Lower leg skin (tissue), 4 donors: ENCODE results near the gene NRG3. TPM values are rescaled to one million over a fixed set of nuclear protein-coding genes. Genes with fewer than 3 reads are reported as not detected.

Source experiments
- DNase-seq, 2 donors: peaks; one replicate each; pipeline ENCODE4 v3.0.0-alpha.2; 2019; ENCODE audit warnings: low spot score in 2 of 2
- H3K4me3 ChIP-seq: fragments of 200-600 bp; sonication (generic); 2 replicates; pipeline ENCODE4 v1.5.1; 2017; ENCODE audit warnings: mild to moderate bottlenecking, low read depth; ENCODE audit not compliant: poor library complexity, severe bottlenecking
- POLR2A ChIP-seq, 2 donors: fragments of 450-650 bp; IDR thresholded peaks; one replicate each; pipeline ENCODE4 v1.6.1; 2016 to 2017; ENCODE audit warnings: antibody characterized with exemption in 2 of 2, mild to moderate bottlenecking in 1 of 2, moderate library complexity in 1 of 2
- WGBS, 2 donors: methylation state at CpG; one replicate each; pipeline ENCODE4 v1.1.5; 2018; 5-methylcytosine and 5-hydroxymethylcytosine counted together
- intact Hi-C: fragments of 100-400 bp; cut with DNase I; formaldehyde crosslinking; loops from one replicate; pipeline ENCODE4 v1.15.0; 2023; ENCODE audit warnings: low total_unique reads
- total RNA-seq, 4 donors: library from RNA; depleted of rRNA; stranded (reverse); fragments of >200 nt; gene quantifications; one replicate each; pipeline ENCODE4 v1.1.0, GENCODE V29; 2016
- TF ChIP-seq, protein P1 (sequence below), 3 donors: fragments of 450-650 bp; IDR thresholded peaks; one replicate each; pipeline ENCODE4 v1.5.1; 2016; ENCODE audit warnings: antibody characterized with exemption in 3 of 3, mild to moderate bottlenecking in 3 of 3, moderate library complexity in 2 of 3

The NRG3 gene
- total RNA-seq, 4 donors from 2014 or later, result 0.15 to 2.5 (median 0.50) TPM

DNA sequence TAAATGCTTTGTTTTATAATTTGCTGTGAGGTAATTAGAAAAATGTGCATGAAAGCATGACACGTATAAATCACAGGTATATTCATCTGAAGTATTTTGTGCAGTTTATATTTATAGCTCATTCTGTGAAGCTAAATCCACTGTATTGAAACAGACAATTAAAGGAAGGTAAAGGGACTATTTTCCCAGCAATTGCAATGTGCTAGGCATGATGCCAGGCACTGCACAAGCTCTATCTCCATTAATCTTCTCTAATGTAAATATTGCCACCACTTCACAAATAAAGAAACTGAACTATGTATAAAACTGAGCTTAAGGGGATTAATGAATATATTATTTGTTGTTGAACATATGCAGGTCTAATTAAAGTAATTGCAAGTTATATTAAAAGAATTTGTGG, 1012.5 kb downstream of the NRG3 start:
- TF ChIP-seq POLR2A (IDR thresholded peaks at IDR 0.05), result no peak
- TF ChIP-seq, protein P1, sequence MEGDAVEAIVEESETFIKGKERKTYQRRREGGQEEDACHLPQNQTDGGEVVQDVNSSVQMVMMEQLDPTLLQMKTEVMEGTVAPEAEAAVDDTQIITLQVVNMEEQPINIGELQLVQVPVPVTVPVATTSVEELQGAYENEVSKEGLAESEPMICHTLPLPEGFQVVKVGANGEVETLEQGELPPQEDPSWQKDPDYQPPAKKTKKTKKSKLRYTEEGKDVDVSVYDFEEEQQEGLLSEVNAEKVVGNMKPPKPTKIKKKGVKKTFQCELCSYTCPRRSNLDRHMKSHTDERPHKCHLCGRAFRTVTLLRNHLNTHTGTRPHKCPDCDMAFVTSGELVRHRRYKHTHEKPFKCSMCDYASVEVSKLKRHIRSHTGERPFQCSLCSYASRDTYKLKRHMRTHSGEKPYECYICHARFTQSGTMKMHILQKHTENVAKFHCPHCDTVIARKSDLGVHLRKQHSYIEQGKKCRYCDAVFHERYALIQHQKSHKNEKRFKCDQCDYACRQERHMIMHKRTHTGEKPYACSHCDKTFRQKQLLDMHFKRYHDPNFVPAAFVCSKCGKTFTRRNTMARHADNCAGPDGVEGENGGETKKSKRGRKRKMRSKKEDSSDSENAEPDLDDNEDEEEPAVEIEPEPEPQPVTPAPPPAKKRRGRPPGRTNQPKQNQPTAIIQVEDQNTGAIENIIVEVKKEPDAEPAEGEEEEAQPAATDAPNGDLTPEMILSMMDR (IDR thresholded peaks at IDR 0.05), result no peak
- no peak for DNase-seq
- intact Hi-C loops, result no loop called here
- no peak overlapping the region for H3K4me3 ChIP-seq
- 56 to 59% methylated on average over 1 of the region's 1 CpG for WGBS, 2 donors

DNA sequence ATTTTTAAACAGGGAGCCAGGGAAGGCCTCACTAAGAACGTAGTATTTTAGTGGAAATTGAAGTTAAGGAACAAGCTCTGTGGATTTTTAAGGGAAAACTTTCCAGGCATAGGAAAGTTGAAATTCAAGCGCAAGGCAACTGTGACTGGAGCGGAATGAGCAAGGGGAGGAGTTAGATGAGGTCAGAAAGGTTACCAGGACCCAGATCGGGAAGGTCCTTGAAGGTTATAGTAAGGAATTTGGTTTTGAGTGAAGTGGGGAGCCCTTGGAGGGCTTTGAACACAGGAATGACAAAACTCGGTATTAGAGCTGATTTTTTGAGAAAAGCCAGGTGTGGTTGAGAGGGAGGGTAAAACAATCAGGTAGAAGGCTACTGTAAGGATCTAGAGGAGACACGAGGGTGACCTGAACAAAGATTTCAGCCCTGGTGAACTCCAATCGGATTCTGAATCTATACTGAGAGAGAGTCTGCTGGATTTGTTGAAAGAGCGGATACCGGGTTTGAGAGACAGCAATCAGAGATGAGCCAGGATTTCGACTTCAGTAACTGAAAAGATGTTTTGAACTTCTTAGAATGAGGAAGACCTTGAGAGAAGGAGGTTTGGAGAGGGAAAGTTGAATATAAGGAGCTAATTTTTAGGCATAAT, 1013.9 kb downstream of the NRG3 start:
- no peak for DNase-seq
- no peak for TF ChIP-seq POLR2A (IDR thresholded peaks at IDR 0.05)
- TF ChIP-seq, protein P1 (IDR thresholded peaks at IDR 0.05), result no peak
- WGBS, 2 donors, result 67% methylated on average over 10 of the region's 10 CpGs

DNA sequence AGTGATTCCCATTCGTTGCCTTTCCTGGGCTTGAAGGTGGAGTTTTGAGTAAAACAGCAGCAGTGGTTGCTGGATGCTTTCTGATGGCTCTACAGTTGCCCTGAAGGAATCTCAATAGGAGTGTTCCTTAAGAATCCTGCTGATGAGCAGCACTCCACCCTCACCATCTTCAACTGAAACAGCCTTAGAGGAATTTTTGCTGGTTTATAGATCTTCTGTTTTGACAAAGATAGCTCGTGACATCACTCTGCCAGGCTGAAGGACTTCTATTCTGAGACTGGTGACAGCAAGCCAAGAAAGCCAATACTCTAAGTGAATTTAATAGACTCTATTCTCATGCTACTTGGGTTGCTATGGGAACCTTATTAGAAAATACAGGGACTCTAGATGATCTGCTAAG, 1014.7 kb downstream of the NRG3 start:
- WGBS, 2 donors, result 40 to 56% methylated on average over 2 of the region's 2 CpGs
- DNase-seq, result no peak
- intact Hi-C loops, result no loop called here
- TF ChIP-seq, protein P1 (IDR thresholded peaks at IDR 0.05), result no peak
- no peak for TF ChIP-seq POLR2A (IDR thresholded peaks at IDR 0.05)
- no peak overlapping the region for H3K4me3 ChIP-seq

More for the DNA sequence above, 1013.9 kb downstream of the NRG3 start:
- intact Hi-C loops, result no loop called here
- H3K4me3 ChIP-seq, result no peak overlapping the region

DNA sequence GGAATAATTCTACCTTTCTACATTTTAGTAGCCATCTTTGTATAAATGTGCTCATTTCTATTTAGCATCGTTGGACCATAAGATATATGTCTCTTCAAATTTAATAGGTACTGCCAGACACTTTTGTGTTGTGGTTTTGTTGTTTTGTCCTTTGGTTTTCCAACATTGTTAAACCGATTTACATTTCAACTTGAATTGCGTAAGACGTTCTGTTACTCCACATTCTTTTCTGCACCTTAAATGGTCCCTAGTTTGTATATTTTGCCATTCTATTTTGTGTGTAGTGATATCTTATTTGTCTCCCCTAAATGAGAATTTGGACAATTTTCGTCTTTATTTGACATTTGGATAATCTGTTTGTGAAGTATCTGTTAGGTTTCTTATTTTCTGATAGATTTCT, 1015.6 kb downstream of the NRG3 start:
- no peak for DNase-seq
- WGBS, 2 donors, result 86 to 90% methylated on average over 5 of the region's 5 CpGs
- TF ChIP-seq POLR2A (IDR thresholded peaks at IDR 0.05), result no peak
- TF ChIP-seq, protein P1 (IDR thresholded peaks at IDR 0.05), result no peak
- H3K4me3 ChIP-seq, result no peak overlapping the region
- intact Hi-C loops, result no loop called here

DNA sequence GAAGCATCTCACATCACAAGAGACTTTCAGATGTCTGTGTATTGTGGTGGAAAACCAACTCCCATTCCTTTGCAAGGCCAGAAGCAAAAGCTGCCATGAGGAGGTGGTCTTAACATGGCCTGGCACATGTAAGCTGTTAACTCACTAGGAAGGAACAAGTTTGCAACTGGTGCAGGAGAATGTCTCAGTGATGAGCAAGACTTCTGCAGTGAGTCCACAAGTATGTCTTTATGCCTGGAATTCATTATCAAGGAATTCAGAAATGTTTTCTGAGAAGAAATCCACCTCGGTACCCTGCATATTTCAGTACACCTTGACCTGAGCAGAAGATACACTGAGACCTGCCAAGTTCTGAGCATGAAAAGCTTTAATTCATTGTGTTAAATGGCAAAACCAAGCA, 1033.1 kb downstream of the NRG3 start:
- WGBS, 2 donors, result 73 to 85% methylated on average over 1 of the region's 1 CpG
- H3K4me3 ChIP-seq, result no peak overlapping the region
- no peak for TF ChIP-seq POLR2A (IDR thresholded peaks at IDR 0.05)
- TF ChIP-seq, protein P1 (IDR thresholded peaks at IDR 0.05), result no peak
- DNase-seq, result no peak
- intact Hi-C loops, result no loop called here

DNA sequence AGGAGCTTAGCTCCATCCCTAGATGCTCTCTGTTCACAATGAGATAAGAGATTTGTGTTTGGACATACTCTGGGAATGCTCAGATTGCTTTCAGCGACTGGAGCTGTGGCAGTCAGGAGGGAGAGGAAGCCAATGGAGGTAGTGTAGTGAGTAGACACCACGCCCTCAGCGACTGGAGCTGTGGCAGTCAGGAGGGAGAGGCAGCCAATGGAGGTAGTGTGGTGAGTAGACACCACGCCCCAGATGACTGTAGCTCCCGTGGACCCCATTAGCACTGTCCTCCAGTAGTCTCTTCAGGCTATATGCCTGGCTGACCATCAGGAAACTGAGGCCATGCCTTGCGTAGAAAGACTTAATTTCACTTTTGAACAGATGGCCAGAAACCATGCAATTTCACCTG, 1033.8 kb downstream of the NRG3 start:
- TF ChIP-seq, protein P1 (IDR thresholded peaks at IDR 0.05), result no peak
- TF ChIP-seq POLR2A (IDR thresholded peaks at IDR 0.05), result no peak
- intact Hi-C loops, result no loop called here
- 83 to 84% methylated on average over 6 of the region's 6 CpGs for WGBS, 2 donors

More for the DNA sequence above, 1033.8 kb downstream of the NRG3 start:
- no peak overlapping the region for H3K4me3 ChIP-seq
- DNase-seq, result no peak
